ENCODE measurements around the gene AMPH.

GRCh38 chr7:38585572-38586354, 45.4 kb downstream of the AMPH start:
- TF ChIP-seq CTCF (optimal IDR thresholded peaks at IDR 0.05 in 1 of 3, IDR thresholded peaks at IDR 0.05 in 1 of 3, conservative IDR thresholded peaks at IDR 0.05 in 1 of 3; ENCODE audit: extremely low read depth in 1 of 3, insufficient read depth in 2 of 3, low read length in 3 of 3) (no peak), EZH2 (IDR thresholded peaks at IDR 0.05; ENCODE audit: low read length) (no peak)
